GM18870 (cell line): ENCODE data around the gene C5orf15.

Experiments
- ATAC-seq: cut with Tn5 transposase; IDR thresholded peaks from one replicate; pipeline ENCODE4 v1.9.1; 2021; ENCODE audit warnings: moderate library complexity; ENCODE audit not compliant: unreplicated experiment

The C5orf15 gene

GRCh38 chr5:133968204-133968980, at the start of gene C5orf15:
C5orf15 (minus strand) TSS chr5:133968625; CDS start chr5:133968584, 41 bp downstream.
- peak; percentile 94 for ATAC-seq

DNA sequence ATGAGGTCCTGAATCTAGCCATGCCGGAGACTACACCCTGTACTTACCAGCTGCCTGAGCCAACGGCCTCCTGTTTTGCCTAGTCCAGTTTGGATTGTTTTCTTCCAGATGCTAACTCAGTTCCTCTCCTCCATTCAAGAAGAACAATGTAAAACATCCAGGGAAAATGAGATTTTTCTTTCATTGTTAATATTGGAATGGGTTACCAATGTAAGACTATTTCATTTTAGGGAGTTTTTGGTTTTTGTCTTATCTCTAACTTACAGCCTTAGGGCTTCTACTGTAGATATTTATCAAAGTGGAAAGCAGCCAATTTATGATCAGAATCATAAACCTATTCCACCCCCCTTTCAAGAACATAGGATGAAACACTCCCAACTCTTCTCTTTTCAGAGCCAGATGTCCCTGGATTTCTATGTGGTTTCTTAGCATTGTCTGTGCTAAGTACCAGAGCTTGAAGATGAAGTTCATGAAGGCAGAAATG, 39.9 kb upstream of the C5orf15 start:
- no peak for ATAC-seq

DNA sequence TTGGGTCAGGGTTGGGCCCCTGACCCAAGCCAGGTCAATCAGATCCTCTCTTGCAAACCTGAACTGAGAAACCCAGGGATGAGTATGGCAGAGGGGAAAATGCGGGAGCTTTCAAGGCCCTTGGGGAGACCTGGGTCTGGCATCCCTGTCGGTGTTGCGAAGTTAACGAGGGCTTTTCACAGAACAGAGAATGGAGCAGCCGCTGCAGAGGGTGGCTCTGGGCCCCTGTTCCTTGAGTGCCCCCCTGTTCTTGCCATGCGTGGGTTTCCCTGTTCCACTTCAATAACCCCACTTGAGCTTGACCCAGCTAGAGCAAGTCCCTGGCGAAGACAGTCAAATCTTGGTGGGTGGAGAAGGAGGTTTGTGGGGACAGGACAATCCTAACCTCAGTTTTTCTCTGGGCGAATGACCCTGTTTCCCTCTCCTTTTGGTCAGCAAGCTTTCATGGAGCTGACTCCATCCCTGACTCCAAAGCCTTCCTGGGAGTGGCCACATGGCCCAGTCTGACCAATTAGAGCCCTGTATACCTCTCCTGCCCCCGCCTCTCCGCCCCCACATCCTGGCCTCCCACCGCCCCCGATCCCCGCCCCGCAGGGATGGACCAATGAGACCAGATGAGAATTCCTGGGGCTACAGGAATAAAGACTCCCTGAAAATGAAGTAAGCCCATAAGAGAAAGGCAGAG, 39.3 kb upstream of the C5orf15 start:
- ATAC-seq: no peak

DNA sequence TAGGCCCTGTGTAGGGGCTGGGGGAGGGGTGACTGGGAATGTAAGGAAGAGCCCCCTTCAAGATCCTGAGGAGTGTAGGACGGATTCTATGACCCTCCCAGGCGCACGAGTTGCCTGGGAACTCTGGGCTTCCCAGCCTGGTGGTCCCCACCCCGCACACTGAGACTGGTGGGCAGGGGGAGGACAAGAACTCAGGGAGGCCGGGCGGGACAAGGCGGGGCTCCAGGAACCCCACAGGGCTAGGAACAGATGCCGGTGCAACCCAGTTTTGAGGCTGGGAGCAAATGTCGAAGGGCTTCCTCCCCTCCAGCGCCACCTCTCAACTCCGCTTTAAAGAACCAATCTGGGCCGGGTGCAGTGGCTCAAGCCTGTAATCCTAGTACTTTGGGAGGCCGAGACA, 37.7 kb upstream of the C5orf15 start:
- ATAC-seq: no peak

GRCh38 chr5:134005417-134006061, 37.1 kb upstream of the C5orf15 start:
- ATAC-seq: no peak

DNA sequence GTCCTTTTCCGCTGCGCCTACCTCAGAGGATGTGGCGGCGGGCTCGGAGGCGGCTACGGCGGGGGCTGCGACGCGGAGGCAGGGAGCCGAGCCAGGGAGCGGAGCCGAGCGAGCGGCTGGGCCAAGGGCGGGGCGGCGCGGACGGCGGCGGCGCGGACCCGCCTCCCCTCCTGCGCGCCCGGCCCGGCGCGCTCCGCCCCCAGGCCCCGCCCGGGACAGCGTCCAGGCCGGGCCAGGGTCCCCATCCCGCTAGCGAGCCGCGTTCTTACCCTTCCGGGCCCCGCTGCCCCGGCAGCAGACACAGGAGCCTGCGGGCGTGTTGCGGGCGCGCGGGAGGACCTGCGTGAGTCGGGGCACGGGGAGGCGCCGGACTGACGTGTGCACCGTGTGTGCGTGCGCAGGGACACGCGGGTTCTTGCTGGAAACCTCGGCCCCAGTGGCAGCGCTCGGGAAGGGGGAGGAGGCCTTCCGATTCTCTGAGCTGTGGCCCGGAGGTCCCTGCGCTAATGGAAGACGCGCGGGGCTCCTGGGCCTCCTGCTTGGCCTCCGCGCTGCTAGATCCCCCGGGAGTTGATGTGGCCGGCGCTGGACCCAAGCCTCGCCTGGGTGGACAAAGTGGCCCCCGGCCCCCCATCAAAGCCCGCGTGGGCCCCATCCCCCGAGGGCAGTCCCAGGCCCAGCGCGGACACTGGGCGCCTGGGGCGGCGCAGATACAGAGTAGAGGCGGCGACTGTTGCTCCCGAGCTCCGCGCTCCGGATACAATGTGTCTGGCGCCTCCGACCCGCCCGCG, 36.4 kb upstream of the C5orf15 start, which contains the start of gene VDAC1:
TSS of gene VDAC1 (minus strand) at position 350 of the 791 bp plus-strand sequence. CDS start 11,963 bp downstream, outside the sequence.
- ATAC-seq: peak; percentile 53

GRCh38 chr5:134003817-134004625, 35.6 kb upstream of the C5orf15 start:
- ATAC-seq: no peak

- ATAC-seq: no peak
Measured at GRCh38 chr5:134003064-134003816, 34.8 kb upstream of the C5orf15 start.

DNA sequence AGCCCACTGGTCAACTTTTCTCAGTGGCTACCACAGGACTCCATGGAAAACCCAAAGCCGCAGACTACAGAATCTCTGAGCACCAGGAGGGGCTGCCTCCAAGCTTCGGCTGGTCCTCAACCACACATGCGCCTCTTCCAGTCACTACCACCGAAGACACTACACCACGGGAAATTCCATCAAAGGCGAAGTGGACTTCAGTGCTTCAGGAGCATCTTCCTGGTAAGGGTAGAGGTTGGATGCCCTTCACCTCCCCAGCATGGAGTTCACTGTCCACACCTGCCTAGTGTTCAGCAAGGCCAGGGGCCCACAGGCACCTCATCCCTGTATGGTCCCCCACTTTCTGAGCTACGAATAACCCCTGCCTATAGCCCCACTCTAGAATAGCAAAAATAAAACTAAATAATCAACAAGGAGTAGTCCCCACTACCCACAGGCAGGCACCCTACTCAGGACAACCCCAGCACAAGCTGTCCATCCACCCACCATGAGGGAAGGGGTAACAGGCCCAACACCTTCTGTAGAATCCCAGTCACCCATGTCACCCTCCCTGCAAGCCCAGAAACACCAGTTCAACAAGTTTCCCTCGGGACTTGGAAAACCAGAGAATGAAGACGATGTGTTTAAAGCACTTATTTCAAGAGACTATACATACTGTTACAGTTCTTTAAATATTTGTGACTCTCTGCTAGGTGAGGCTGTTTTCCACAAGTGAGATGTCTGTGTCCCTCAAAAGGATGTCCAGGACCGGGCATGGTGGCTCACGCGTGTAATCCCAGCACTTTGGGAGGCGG, 33.7 kb upstream of the C5orf15 start:
- ATAC-seq: no peak

- no peak for ATAC-seq
Measured at GRCh38 chr5:134000696-134001453, 32.5 kb upstream of the C5orf15 start.

GRCh38 chr5:134000091-134000511, 31.7 kb upstream of the C5orf15 start:
- no peak for ATAC-seq

GRCh38 chr5:133998807-133999206, 30.4 kb upstream of the C5orf15 start:
- no peak for ATAC-seq

DNA sequence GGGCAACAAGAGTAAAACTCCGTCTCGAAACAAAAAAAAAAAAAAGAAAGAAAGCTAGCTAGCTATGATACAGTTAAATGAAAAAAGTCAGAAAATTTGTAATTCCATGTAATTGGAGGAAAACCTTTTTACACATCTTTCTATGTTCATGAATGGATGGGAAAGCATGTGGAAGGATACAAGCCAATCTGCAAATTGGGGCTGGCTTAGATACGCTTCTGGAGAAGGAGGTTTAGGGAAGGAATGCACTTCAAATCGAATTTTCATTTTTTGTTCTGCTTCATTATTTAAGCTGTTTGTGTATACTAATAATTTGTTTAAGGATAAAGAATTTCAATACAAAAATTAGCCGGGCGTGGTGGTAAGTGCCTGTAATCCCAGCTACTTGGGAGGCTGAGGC, 29.6 kb upstream of the C5orf15 start:
- ATAC-seq: no peak

GRCh38 chr5:133996683-133997252, 28.3 kb upstream of the C5orf15 start:
- ATAC-seq: no peak

- ATAC-seq: no peak
Measured at GRCh38 chr5:133995883-133996563, 27.6 kb upstream of the C5orf15 start.

- no peak for ATAC-seq
Measured at GRCh38 chr5:133995341-133995740, 26.9 kb upstream of the C5orf15 start.

DNA sequence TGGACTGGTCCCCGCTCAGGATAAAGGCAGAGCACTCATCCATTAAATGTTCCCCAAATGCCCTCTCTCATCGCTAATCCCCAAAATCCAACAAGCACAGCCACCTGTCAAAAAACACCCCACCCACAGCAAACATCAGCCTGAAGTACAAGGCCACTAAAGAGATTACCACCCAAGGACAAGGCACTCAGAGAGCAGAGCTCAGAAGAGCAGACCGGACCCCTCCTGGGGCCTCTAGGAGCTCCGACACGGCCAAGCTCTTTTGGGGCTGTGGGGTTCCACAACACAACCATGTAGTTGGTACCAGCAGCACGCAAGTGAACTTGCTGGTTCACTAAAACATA, 26.5 kb upstream of the C5orf15 start:
- no peak for ATAC-seq
